SK-N-SH (cell line): ENCODE measurements around the gene DSCAM.

Experiments
- EZH2phosphoT487 ChIP-seq: fragments of 200-600 bp; sonication (generic); IDR thresholded peaks from 2 replicates; pipeline ENCODE4 v1.6.1; 2017; ENCODE audit warnings: low read depth, mixed run types, mild to moderate bottlenecking, antibody characterized with exemption, moderate library complexity, borderline replicate concordance
- POLR2AphosphoS5 ChIP-seq: IDR thresholded peaks from 2 replicates; pipeline ENCODE4 v1.6.1; 2012; ENCODE audit warnings: low read depth, low read length
- TEAD4 ChIP-seq: IDR thresholded peaks from 2 replicates; pipeline ENCODE4 v1.4.0; 2012; ENCODE audit warnings: mild to moderate bottlenecking, borderline replicate concordance; ENCODE audit not compliant: insufficient read depth
- TF ChIP-seq, protein P1 (sequence below): IDR thresholded peaks from 2 replicates; pipeline ENCODE4 v1.6.1; 2012; ENCODE audit warnings: mild to moderate bottlenecking, low read depth, low read length, moderate library complexity
- TF ChIP-seq, protein P2 (sequence below): fragments of 200-600 bp; sonication (generic); IDR thresholded peaks from 2 replicates; pipeline ENCODE4 v1.6.1; 2017; ENCODE audit warnings: antibody characterized with exemption, mild to moderate bottlenecking, moderate library complexity
- TF ChIP-seq, protein P3 (sequence below): IDR thresholded peaks from 2 replicates; pipeline ENCODE4 v1.4.0; 2012; ENCODE audit warnings: low read depth, borderline replicate concordance

DNA sequence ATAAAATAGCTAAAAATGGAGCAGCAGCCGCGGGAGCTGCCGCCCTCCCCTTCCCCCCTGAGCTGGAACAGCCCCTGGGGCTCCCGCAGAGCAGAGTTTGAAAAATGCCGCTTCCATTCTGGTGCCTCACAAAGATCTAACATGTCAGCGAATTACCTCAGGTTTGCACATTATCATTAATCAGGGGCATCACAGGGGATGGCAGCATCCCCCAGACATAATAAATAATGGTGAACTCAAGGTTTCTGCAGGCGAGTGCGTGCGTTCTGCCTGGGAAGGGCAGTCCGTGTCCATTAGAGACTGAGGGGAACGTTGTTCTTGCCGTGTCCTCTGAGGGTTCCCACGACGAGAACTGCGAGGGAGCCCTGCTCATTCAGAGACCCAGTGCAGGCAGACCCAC is 372.4 kb downstream of the DSCAM start:
- TF ChIP-seq, protein P1, sequence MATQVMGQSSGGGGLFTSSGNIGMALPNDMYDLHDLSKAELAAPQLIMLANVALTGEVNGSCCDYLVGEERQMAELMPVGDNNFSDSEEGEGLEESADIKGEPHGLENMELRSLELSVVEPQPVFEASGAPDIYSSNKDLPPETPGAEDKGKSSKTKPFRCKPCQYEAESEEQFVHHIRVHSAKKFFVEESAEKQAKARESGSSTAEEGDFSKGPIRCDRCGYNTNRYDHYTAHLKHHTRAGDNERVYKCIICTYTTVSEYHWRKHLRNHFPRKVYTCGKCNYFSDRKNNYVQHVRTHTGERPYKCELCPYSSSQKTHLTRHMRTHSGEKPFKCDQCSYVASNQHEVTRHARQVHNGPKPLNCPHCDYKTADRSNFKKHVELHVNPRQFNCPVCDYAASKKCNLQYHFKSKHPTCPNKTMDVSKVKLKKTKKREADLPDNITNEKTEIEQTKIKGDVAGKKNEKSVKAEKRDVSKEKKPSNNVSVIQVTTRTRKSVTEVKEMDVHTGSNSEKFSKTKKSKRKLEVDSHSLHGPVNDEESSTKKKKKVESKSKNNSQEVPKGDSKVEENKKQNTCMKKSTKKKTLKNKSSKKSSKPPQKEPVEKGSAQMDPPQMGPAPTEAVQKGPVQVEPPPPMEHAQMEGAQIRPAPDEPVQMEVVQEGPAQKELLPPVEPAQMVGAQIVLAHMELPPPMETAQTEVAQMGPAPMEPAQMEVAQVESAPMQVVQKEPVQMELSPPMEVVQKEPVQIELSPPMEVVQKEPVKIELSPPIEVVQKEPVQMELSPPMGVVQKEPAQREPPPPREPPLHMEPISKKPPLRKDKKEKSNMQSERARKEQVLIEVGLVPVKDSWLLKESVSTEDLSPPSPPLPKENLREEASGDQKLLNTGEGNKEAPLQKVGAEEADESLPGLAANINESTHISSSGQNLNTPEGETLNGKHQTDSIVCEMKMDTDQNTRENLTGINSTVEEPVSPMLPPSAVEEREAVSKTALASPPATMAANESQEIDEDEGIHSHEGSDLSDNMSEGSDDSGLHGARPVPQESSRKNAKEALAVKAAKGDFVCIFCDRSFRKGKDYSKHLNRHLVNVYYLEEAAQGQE, result no peak
- TF ChIP-seq, protein P2, sequence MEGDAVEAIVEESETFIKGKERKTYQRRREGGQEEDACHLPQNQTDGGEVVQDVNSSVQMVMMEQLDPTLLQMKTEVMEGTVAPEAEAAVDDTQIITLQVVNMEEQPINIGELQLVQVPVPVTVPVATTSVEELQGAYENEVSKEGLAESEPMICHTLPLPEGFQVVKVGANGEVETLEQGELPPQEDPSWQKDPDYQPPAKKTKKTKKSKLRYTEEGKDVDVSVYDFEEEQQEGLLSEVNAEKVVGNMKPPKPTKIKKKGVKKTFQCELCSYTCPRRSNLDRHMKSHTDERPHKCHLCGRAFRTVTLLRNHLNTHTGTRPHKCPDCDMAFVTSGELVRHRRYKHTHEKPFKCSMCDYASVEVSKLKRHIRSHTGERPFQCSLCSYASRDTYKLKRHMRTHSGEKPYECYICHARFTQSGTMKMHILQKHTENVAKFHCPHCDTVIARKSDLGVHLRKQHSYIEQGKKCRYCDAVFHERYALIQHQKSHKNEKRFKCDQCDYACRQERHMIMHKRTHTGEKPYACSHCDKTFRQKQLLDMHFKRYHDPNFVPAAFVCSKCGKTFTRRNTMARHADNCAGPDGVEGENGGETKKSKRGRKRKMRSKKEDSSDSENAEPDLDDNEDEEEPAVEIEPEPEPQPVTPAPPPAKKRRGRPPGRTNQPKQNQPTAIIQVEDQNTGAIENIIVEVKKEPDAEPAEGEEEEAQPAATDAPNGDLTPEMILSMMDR, result no peak
- no peak for TF ChIP-seq POLR2AphosphoS5
- no peak for TF ChIP-seq EZH2phosphoT487
- TF ChIP-seq TEAD4, result no peak
- TF ChIP-seq, protein P3, sequence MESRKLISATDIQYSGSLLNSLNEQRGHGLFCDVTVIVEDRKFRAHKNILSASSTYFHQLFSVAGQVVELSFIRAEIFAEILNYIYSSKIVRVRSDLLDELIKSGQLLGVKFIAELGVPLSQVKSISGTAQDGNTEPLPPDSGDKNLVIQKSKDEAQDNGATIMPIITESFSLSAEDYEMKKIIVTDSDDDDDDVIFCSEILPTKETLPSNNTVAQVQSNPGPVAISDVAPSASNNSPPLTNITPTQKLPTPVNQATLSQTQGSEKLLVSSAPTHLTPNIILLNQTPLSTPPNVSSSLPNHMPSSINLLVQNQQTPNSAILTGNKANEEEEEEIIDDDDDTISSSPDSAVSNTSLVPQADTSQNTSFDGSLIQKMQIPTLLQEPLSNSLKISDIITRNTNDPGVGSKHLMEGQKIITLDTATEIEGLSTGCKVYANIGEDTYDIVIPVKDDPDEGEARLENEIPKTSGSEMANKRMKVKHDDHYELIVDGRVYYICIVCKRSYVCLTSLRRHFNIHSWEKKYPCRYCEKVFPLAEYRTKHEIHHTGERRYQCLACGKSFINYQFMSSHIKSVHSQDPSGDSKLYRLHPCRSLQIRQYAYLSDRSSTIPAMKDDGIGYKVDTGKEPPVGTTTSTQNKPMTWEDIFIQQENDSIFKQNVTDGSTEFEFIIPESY, result no peak
